MM.1S (cell line): Measurements from ENCODE around the gene PROSER3.

Experiments used
- EZH2 ChIP-seq: fragments of 300-600 bp; sonication (generic); optimal IDR thresholded peaks from 2 replicates; pipeline ENCODE3; 2017; ENCODE audit warnings: low read depth, mild to moderate bottlenecking, antibody characterized with exemption, low read length, mixed read lengths
- EZH2phosphoT487 ChIP-seq: fragments of 300-600 bp; sonication (generic); IDR thresholded peaks from 2 replicates; pipeline ENCODE4 v1.6.1; 2018; ENCODE audit warnings: antibody characterized with exemption, low read length
- TF ChIP-seq, protein P1 (sequence below): fragments of 300-600 bp; sonication (generic); IDR thresholded peaks from 2 replicates; pipeline ENCODE4 v1.5.1; 2016; ENCODE audit warnings: antibody characterized with exemption, low read length, mixed read lengths

DNA sequence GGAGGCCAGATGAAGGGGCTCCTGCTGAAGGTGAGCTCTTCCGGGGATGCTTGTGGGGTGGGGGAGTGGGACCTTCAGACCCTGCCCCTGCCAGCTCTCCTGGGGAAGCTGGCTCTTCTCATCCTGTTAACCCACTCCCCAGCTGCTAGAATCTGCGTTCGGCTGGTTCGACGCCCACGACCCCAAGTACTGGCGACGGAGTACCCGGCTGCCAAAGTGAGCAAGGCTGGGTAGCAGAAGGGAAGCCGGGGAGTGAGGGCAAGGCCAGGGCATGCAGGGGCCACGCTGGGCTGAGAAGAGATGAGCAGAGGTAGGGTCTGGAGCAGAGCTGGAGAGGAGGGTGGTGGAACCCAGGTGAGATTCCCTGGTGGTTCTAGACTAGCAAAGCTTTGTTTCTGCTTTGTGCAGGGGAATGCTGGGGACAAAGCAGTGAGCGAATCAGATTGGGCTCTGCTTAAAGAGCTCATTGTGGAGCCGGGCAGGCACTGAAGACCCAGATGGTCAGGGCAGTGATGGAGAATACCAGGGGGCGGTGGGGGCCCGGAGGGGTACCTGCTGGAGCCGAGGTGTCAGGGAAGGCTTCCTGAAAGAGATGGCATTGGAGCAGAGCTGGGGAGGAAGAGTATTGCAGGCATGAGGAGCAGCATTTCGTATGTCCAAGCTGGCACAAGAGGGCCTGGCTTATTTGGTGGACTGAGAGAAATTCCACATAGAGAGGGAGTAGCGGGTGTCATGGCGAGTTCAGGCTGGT lies 29.8 kb upstream of the PROSER3 start:
- TF ChIP-seq, protein P1, sequence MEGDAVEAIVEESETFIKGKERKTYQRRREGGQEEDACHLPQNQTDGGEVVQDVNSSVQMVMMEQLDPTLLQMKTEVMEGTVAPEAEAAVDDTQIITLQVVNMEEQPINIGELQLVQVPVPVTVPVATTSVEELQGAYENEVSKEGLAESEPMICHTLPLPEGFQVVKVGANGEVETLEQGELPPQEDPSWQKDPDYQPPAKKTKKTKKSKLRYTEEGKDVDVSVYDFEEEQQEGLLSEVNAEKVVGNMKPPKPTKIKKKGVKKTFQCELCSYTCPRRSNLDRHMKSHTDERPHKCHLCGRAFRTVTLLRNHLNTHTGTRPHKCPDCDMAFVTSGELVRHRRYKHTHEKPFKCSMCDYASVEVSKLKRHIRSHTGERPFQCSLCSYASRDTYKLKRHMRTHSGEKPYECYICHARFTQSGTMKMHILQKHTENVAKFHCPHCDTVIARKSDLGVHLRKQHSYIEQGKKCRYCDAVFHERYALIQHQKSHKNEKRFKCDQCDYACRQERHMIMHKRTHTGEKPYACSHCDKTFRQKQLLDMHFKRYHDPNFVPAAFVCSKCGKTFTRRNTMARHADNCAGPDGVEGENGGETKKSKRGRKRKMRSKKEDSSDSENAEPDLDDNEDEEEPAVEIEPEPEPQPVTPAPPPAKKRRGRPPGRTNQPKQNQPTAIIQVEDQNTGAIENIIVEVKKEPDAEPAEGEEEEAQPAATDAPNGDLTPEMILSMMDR: no peak
- TF ChIP-seq EZH2 (no peak), EZH2phosphoT487 (no peak)
